GM23338 (cell line): Measurements from ENCODE around the gene CLCF1. TPM values are rescaled to one million over a fixed set of nuclear protein-coding genes. Genes with fewer than 3 reads are reported as not detected.

Source experiments
- ATAC-seq: fragments of 200-7000 bp; cut with Tn5 transposase; 3 replicates; pipeline ENCODE4 v1.9.1; 2020
- DNase-seq: peaks from one replicate; pipeline ENCODE4 v3.0.0-alpha.2; 2015; ENCODE audit warnings: low spot score
- H2AFZ ChIP-seq: fragments of 200-600 bp; sonication (generic); 2 replicates; pipeline ENCODE4 v1.8.0; 2016; ENCODE audit warnings: antibody characterized with exemption, mild to moderate bottlenecking, moderate library complexity
- H3F3A ChIP-seq: fragments of 200-600 bp; sonication (generic); replicated peaks from 2 replicates; pipeline ENCODE4 v1.8.0; 2017; ENCODE audit warnings: antibody characterized with exemption, mixed run types, low read depth
- H3K27ac ChIP-seq: fragments of 200-600 bp; sonication (generic); 2 replicates; pipeline ENCODE4 v1.6.1; 2016; ENCODE audit warnings: low read depth
- H3K27me3 ChIP-seq: fragments of 200-600 bp; sonication (generic); 2 replicates; pipeline ENCODE4 v1.8.0; 2016; ENCODE audit warnings: mild to moderate bottlenecking, mixed run types, moderate library complexity; ENCODE audit not compliant: insufficient read depth
- H3K36me3 ChIP-seq: fragments of 200-600 bp; sonication (generic); 2 replicates; pipeline ENCODE4 v1.8.0; 2016; ENCODE audit warnings: mild to moderate bottlenecking; ENCODE audit not compliant: insufficient read depth
- H3K4me1 ChIP-seq: fragments of 200-600 bp; sonication (generic); 2 replicates; pipeline ENCODE4 v1.8.0; 2016; ENCODE audit warnings: mild to moderate bottlenecking, moderate library complexity; ENCODE audit not compliant: insufficient read depth
- H3K4me2 ChIP-seq: fragments of 200-600 bp; sonication (generic); 2 replicates; pipeline ENCODE4 v1.7.1; 2017; ENCODE audit warnings: mixed run types
- H3K4me3 ChIP-seq: fragments of 200-600 bp; sonication (generic); 2 replicates; pipeline ENCODE4 v1.6.1; 2016; ENCODE audit warnings: mixed run types
- H3K79me2 ChIP-seq: fragments of 200-600 bp; sonication (generic); replicated peaks from 2 replicates; pipeline ENCODE4 v1.8.0; 2017; ENCODE audit warnings: mild to moderate bottlenecking; ENCODE audit not compliant: insufficient read depth
- H3K9me2 ChIP-seq: fragments of 200-600 bp; sonication (generic); 2 replicates; pipeline ENCODE4 v1.8.0; 2017; ENCODE audit not compliant: insufficient read depth
- H4K20me1 ChIP-seq: fragments of 200-600 bp; sonication (generic); replicated peaks from 2 replicates; pipeline ENCODE4 v1.8.0; 2017; ENCODE audit warnings: mild to moderate bottlenecking; ENCODE audit not compliant: insufficient read depth
- H3K27ac Mint-ChIP-seq: 2 replicates; pipeline ENCODE4 v1.8.0; 2020; ENCODE audit warnings: inconsistent platforms, mild to moderate bottlenecking, moderate library complexity, mixed read lengths
- H3K27me3 Mint-ChIP-seq: 3 replicates; pipeline ENCODE4 v1.8.0; 2022; ENCODE audit warnings: low read depth, mild to moderate bottlenecking, moderate library complexity, mixed read lengths, inconsistent platforms; ENCODE audit not compliant: insufficient read depth, poor library complexity
- H3K36me3 Mint-ChIP-seq: 3 replicates; pipeline ENCODE4 v1.8.0; 2021; ENCODE audit warnings: low read depth, mild to moderate bottlenecking, inconsistent platforms, moderate library complexity, mixed read lengths
- H3K4me1 Mint-ChIP-seq: 3 replicates; pipeline ENCODE4 v1.8.0; 2020; ENCODE audit warnings: mild to moderate bottlenecking, inconsistent platforms, mixed read lengths
- H3K4me3 Mint-ChIP-seq: 3 replicates; pipeline ENCODE4 v1.8.0; 2021; ENCODE audit warnings: moderate library complexity, mild to moderate bottlenecking, inconsistent platforms, mixed read lengths
- H3K9me3 Mint-ChIP-seq: 3 replicates; pipeline ENCODE4 v1.8.0; 2020; ENCODE audit warnings: moderate library complexity, mild to moderate bottlenecking, inconsistent platforms, mixed read lengths
- CTCF ChIP-seq, 2 experiments: fragments of 200-600 bp in 1 of 2; sonication (generic) in 1 of 2; conservative IDR thresholded peaks; 2 replicates each; pipeline versions ENCODE4 v1.5.1 to v1.6.1; 2016 to 2017; ENCODE audit warnings: antibody characterized with exemption in 2 of 2, low read depth in 2 of 2, mild to moderate bottlenecking in 2 of 2, moderate library complexity in 1 of 2
- JUNB ChIP-seq: IDR thresholded peaks from one replicate; pipeline ENCODE4 v1.6.1; 2016; ENCODE audit warnings: antibody characterized with exemption; ENCODE audit not compliant: unreplicated experiment
- POLR2AphosphoS5 ChIP-seq: IDR thresholded peaks from 2 replicates; pipeline ENCODE4 v1.6.1; 2016; ENCODE audit warnings: antibody characterized with exemption, low read depth
- REST ChIP-seq: IDR thresholded peaks from one replicate; pipeline ENCODE4 v1.6.1; 2018; ENCODE audit warnings: antibody characterized with exemption; ENCODE audit not compliant: unreplicated experiment
- STAT1 ChIP-seq: IDR thresholded peaks from one replicate; pipeline ENCODE4 v1.6.1; 2016; ENCODE audit warnings: antibody characterized with exemption; ENCODE audit not compliant: unreplicated experiment
- ZNF114 ChIP-seq: fragments of 250-450 bp; sonication (Bioruptor Pico); IDR thresholded peaks from 2 replicates; pipeline ENCODE4 v1.5.0; 2020; ENCODE audit warnings: mild to moderate bottlenecking, moderate library complexity
- ZNF331 ChIP-seq: fragments of 250-450 bp; sonication (Bioruptor Pico); IDR thresholded peaks from 2 replicates; pipeline ENCODE4 v1.5.0; 2020; ENCODE audit warnings: low read depth, mild to moderate bottlenecking, moderate library complexity
- ZNF462 ChIP-seq: fragments of 250-450 bp; sonication (Bioruptor Pico); IDR thresholded peaks from 2 replicates; pipeline ENCODE4 v1.5.0; 2020; ENCODE audit warnings: mild to moderate bottlenecking, moderate library complexity
- polyA plus RNA-seq: library from polyadenylated mRNA; unstranded; fragments of >200 nt; fragmentation: Nextera tagmentation; extraction: Ambion mirVana; gene quantifications from 2 replicates; pipeline ENCODE4 v1.2.1, GENCODE V29; 2016
- total RNA-seq: library from RNA; depleted of rRNA; stranded (reverse); fragments of >200 nt; shearing (Covaris generic); gene quantifications from 2 replicates; pipeline ENCODE4 v1.2.3, GENCODE V29; 2014

Gene CLCF1
- total and polyA plus RNA-seq, 2 experiments from 2014 or later: 0.32 TPM; not detected in 1

- peak overlapping the region; percentile 29; the same call in 2 of the 3 replicates for H3K4me3 Mint-ChIP-seq
- H3K27ac Mint-ChIP-seq: no peak overlapping the region
- no peaks in the 10 kb centered on the region for H3K79me2 ChIP-seq
Measured at GRCh38 chr11:67315325-67315909, 58.0 kb downstream of the CLCF1 start.

GRCh38 chr11:67314218-67314617, 59.2 kb downstream of the CLCF1 start:
- Histone ChIP-seq H3K4me3 (no peak overlapping the region), H3K4me1 (peaks cover 8% of the 10 kb centered on the region), H3K9me2 (no peaks in the 10 kb centered on the region), H3K27ac (no peak overlapping the region), H3F3A (peaks cover 9% of the 10 kb centered on the region; the same call in 1 of the 2 replicates), H4K20me1 (no peaks in the 10 kb centered on the region), H3K27me3 (peaks cover 23% of the 10 kb centered on the region), H2AFZ (no peak overlapping the region), H3K4me2 (no peak overlapping the region), H3K79me2 (no peaks in the 10 kb centered on the region), H3K36me3 (no peaks in the 10 kb centered on the region)
- no peak overlapping the region for H3K4me3 Mint-ChIP-seq
- H3K27ac Mint-ChIP-seq: no peak overlapping the region
- peaks cover 21% of the 10 kb centered on the region for H3K27me3 Mint-ChIP-seq
- H3K36me3 Mint-ChIP-seq: no peaks in the 10 kb centered on the region
- no peak for DNase-seq
- H3K4me1 Mint-ChIP-seq: peaks cover 6% of the 10 kb centered on the region; the same call in 2 of the 3 replicates
- ATAC-seq: no peak
- no peaks in the 10 kb centered on the region for H3K9me3 Mint-ChIP-seq
- no peak for TF ChIP-seq JUNB
- TF ChIP-seq CTCF (conservative IDR thresholded peaks at IDR 0.05; ENCODE audit: low read depth in 2 of 2): no peak
- TF ChIP-seq ZNF462 (CRISPR knock-in tag): no peak
- TF ChIP-seq ZNF331 (CRISPR knock-in tag): no peak
- TF ChIP-seq STAT1: no peak
- no peak for TF ChIP-seq REST
- TF ChIP-seq ZNF114 (CRISPR knock-in tag): no peak
- no peak for TF ChIP-seq POLR2AphosphoS5

More at GRCh38 chr11:67315325-67315909, 58.0 kb downstream of the CLCF1 start:
- no peak overlapping the region for H3K4me3 ChIP-seq
- no peaks in the 10 kb centered on the region for H3K36me3 ChIP-seq
- Mint-ChIP-seq H3K36me3 (no peaks in the 10 kb centered on the region), H3K27me3 (peaks cover 24% of the 10 kb centered on the region), H3K4me1 (peaks cover 10% of the 10 kb centered on the region), H3K9me3 (no peaks in the 10 kb centered on the region)
- H3K9me2 ChIP-seq: no peaks in the 10 kb centered on the region
- ATAC-seq (no peak), DNase-seq (no peak)
- H3K4me2 ChIP-seq: no peak overlapping the region
- H3K27ac ChIP-seq: no peak overlapping the region
- TF ChIP-seq JUNB (no peak), ZNF331 (CRISPR knock-in tag) (no peak)
- peaks cover 32% of the 10 kb centered on the region for H3K27me3 ChIP-seq
- H2AFZ ChIP-seq: no peak overlapping the region
- peaks cover 8% of the 10 kb centered on the region for H3K4me1 ChIP-seq
- no peaks in the 10 kb centered on the region for H4K20me1 ChIP-seq
- H3F3A ChIP-seq: peaks cover 9% of the 10 kb centered on the region; the same call in 1 of the 2 replicates
